ENCODE measurements around the gene GPR137C. TPM values are rescaled to one million over a fixed set of nuclear protein-coding genes. Genes with fewer than 3 reads are reported as not detected.

Gene GPR137C
- total RNA-seq, 1 experiment from 2014 or later: 4.3 TPM

- H3K23me2 ChIP-seq (ENCODE audit: insufficient read length, low read depth, low read length, poor library complexity, severe bottlenecking): no peaks in the 10 kb centered on the region
- H3T11ph ChIP-seq (ENCODE audit: low read length): no peak overlapping the region
- no peak overlapping the region for H4K91ac ChIP-seq (ENCODE audit: insufficient read length, low read depth, low read length)
- H3K4me1 ChIP-seq (ENCODE audit: insufficient read depth, low read length): no peaks in the 10 kb centered on the region
- no peaks in the 10 kb centered on the region for H3K9me3 Mint-ChIP-seq
- no peaks in the 10 kb centered on the region for H3K79me2 ChIP-seq (ENCODE audit: insufficient read depth, low read length)
- peaks cover 0 to under 1% of the 10 kb centered on the region in 2 experiments; a peak in 1 of 4 replicates for H3K4me1 Mint-ChIP-seq
- no peak overlapping the region for H2BK15ac ChIP-seq (ENCODE audit: low read depth, low read length)
- no peak overlapping the region for H2BK5ac ChIP-seq (ENCODE audit: insufficient read length, low read length)
- no peak overlapping the region for H2BK20ac ChIP-seq (ENCODE audit: low read depth, low read length, poor library complexity, severe bottlenecking)
- H3K18ac ChIP-seq (ENCODE audit: insufficient read length, low read depth, low read length): no peak overlapping the region
- DNase-seq: no peak
- no peaks in the 10 kb centered on the region for H4K20me1 ChIP-seq (ENCODE audit: control insufficient read depth, insufficient read depth, insufficient read length)
- no peak overlapping the region for H4K8ac ChIP-seq (replicated peaks; ENCODE audit: insufficient read length, low read depth, low read length)
- no peak for TF ChIP-seq CTCF (conservative IDR thresholded peaks at IDR 0.05)
- H3K4ac ChIP-seq (ENCODE audit: low read depth, low read length): no peak overlapping the region
- no peak overlapping the region for H4K5ac ChIP-seq (ENCODE audit: insufficient read length, low read depth, low read length)
- H2AK5ac ChIP-seq (ENCODE audit: insufficient read length, low read length): no peak overlapping the region
- WGBS (ENCODE audit: extremely low coverage, insufficient read length, low lambda C conversion rate): no CpG with 5 or more reads among the region's 3 CpGs
- H2BK12ac ChIP-seq (ENCODE audit: insufficient read length, low read depth, low read length): no peak overlapping the region
- H3K27ac Mint-ChIP-seq: no peak overlapping the region
- H3K4me2 ChIP-seq (ENCODE audit: insufficient read depth, insufficient read length, low read length): no peak overlapping the region
- no peak overlapping the region for H3K9ac ChIP-seq (ENCODE audit: extremely low read depth, insufficient read length, low read length)
- no peaks in the 10 kb centered on the region for H3K27me3 ChIP-seq (ENCODE audit: insufficient read depth, low read length)
- H3K23ac ChIP-seq (ENCODE audit: insufficient read length, low read depth, low read length): no peak overlapping the region
- H3K36me3 Mint-ChIP-seq (ENCODE audit: insufficient read depth in 1 of 3, low read depth in 3 of 3): no peaks in the 10 kb centered on the region; a peak in 1 of 7 replicates
- no peak overlapping the region for H3K14ac ChIP-seq (ENCODE audit: insufficient read depth, low read length)
- H3K9me3 ChIP-seq (ENCODE audit: control insufficient read depth, low read depth, low read length): no peaks in the 10 kb centered on the region
- no peak overlapping the region for H3K27ac ChIP-seq (ENCODE audit: insufficient read length, low read depth, low read length)
- H3K79me1 ChIP-seq (ENCODE audit: insufficient read depth, low read depth, low read length, poor library complexity, severe bottlenecking): no peaks in the 10 kb centered on the region
- no peak overlapping the region for H3K56ac ChIP-seq (ENCODE audit: insufficient read length, low read depth, low read length)
- H3K27me3 Mint-ChIP-seq (ENCODE audit: low read depth): no peaks in the 10 kb centered on the region
- no peak overlapping the region for H2BK120ac ChIP-seq (ENCODE audit: low read depth, low read length, poor library complexity, severe bottlenecking)
- H3K4me3 Mint-ChIP-seq: no peak overlapping the region
- H2AFZ ChIP-seq (ENCODE audit: low read length): no peak overlapping the region
Observed at GRCh38 chr14:52618602-52619001, 66.0 kb downstream of the GPR137C start.

All from H9 (cell line).